Endothelial cell of umbilical vein (primary cell): ENCODE measurements around the gene CFHR3. TPM values are rescaled to one million over a fixed set of nuclear protein-coding genes. Genes with fewer than 3 reads are reported as not detected.
"Not testable (repeated sequence)": the region's sequence is repeated elsewhere in the genome, so short reads cannot be mapped to it uniquely, and the experiment has no call there.

ENCODE experiments used
- BruUV-seq: library from RNA; stranded (reverse); fragments of 400-500 nt; replicated peaks from 2 replicates; lab custom pipeline; 2021; lab: Mats Ljungman, UMichigan
- CTCF ChIA-PET: fragments of 300-600, 350-600 bp; sonication (Branson Sonifier 250); formaldehyde crosslinking; loops from one replicate; lab custom pipeline; 2021; ENCODE audit warnings: antibody characterized with exemption, inconsistent platforms; lab: Charles Lee
- POLR2A ChIA-PET: fragments of 300-600, 350-600 bp; sonication (Branson Sonifier 250); formaldehyde crosslinking; loops from one replicate; lab custom pipeline; 2021; ENCODE audit warnings: antibody characterized with exemption, inconsistent platforms; lab: Charles Lee
- DNase-seq: peaks from one replicate; pipeline ENCODE4 v3.0.0-alpha.2; 2011; ENCODE audit warnings: low read depth, low spot score
- FAIRE-seq: peaks from 2 replicates; lab custom pipeline; 2011; peaks lifted over from hg19 to GRCh38; lab: Jason Lieb, UNC
- H2AFZ ChIP-seq: 2 replicates; pipeline ENCODE4 v1.6.0; 2012; ENCODE audit warnings: low read depth, low read length, control low read depth, inconsistent platforms
- H3K27ac ChIP-seq: 2 replicates; pipeline ENCODE4 v1.5.1; 2011; ENCODE audit warnings: low read depth, mild to moderate bottlenecking, control low read depth, low read length, moderate library complexity; ENCODE audit not compliant: insufficient read depth
- H3K27me3 ChIP-seq, 2 experiments: 2 replicates each; pipeline versions ENCODE4 v1.6.0 to v1.6.1; 2011; ENCODE audit warnings: low read length in 2 of 2, mixed read lengths in 1 of 2; ENCODE audit not compliant: control insufficient read depth in 2 of 2, insufficient read depth in 2 of 2
- H3K36me3 ChIP-seq, 2 experiments: 2 replicates in 1 of 2; 3 replicates in 1 of 2; pipeline ENCODE4 v1.5.1; 2011; ENCODE audit warnings: low read length in 2 of 2, mild to moderate bottlenecking in 1 of 2, moderate library complexity in 1 of 2; ENCODE audit not compliant: control insufficient read depth in 2 of 2, insufficient read depth in 2 of 2; ENCODE audit errors: extremely low read depth in 1 of 2
- H3K4me1 ChIP-seq: 3 replicates; pipeline ENCODE4 v1.5.1; 2011; ENCODE audit warnings: mild to moderate bottlenecking, low read length; ENCODE audit not compliant: control insufficient read depth, insufficient read depth; ENCODE audit errors: extremely low read depth
- H3K4me2 ChIP-seq: 2 replicates; pipeline ENCODE4 v1.6.1; 2011; ENCODE audit warnings: low read length, control low read depth, mixed read lengths; ENCODE audit not compliant: insufficient read depth
- H3K4me3 ChIP-seq, 3 experiments: fragments of 200-600 bp in 1 of 3; sonication (generic), shearing (Covaris generic) in 1 of 3; replicated peaks in 1 of 3; 2 replicates each; pipeline ENCODE4 v1.5.1; 2011 to 2016; ENCODE audit warnings: control low read depth in 3 of 3, low read length in 3 of 3, mild to moderate bottlenecking in 2 of 3, inconsistent platforms in 1 of 3, low read depth in 1 of 3, moderate library complexity in 1 of 3; ENCODE audit not compliant: insufficient read depth in 1 of 3
- H3K79me2 ChIP-seq: 2 replicates; pipeline ENCODE4 v1.6.0; 2012; ENCODE audit warnings: low read length, inconsistent platforms; ENCODE audit not compliant: control insufficient read depth, insufficient read depth
- H3K9ac ChIP-seq: replicated peaks from 2 replicates; pipeline ENCODE3; 2011; ENCODE audit warnings: low read length, control low read depth; ENCODE audit not compliant: insufficient read depth; ENCODE audit errors: extremely low read depth
- H3K9me1 ChIP-seq: replicated peaks from 3 replicates; pipeline ENCODE4 v1.6.0; 2011; ENCODE audit warnings: mild to moderate bottlenecking, low read length; ENCODE audit not compliant: control insufficient read depth, insufficient read depth; ENCODE audit errors: extremely low read depth
- H3K9me3 ChIP-seq: replicated peaks from 2 replicates; pipeline ENCODE4 v1.5.1; 2012; ENCODE audit warnings: low read length, inconsistent platforms; ENCODE audit not compliant: control insufficient read depth, insufficient read depth
- H4K20me1 ChIP-seq: replicated peaks from 2 replicates; pipeline ENCODE3; 2011; ENCODE audit warnings: mild to moderate bottlenecking, low read length; ENCODE audit not compliant: control insufficient read depth, insufficient read depth; ENCODE audit errors: extremely low read depth
- CTCF ChIP-seq, 2 donors: IDR thresholded peaks; 1 replicate in 1 of 2; 2 replicates in 1 of 2; pipeline ENCODE4 v1.5.1; 2011; ENCODE audit warnings: low read length in 2 of 2, mild to moderate bottlenecking in 2 of 2, moderate library complexity in 2 of 2, control low read depth in 1 of 2, inconsistent platforms in 1 of 2, low read depth in 1 of 2; ENCODE audit not compliant: insufficient read depth in 1 of 2; ENCODE audit errors: extremely low read depth in 1 of 2
- EZH2 ChIP-seq: IDR thresholded peaks from 2 replicates; pipeline ENCODE4 v1.6.1; 2012; ENCODE audit warnings: borderline replicate concordance, low read depth, mild to moderate bottlenecking, moderate library complexity, low read length, inconsistent platforms; ENCODE audit not compliant: severe bottlenecking
- FOS ChIP-seq: IDR thresholded peaks from 2 replicates; pipeline ENCODE4 v1.6.1; 2011; ENCODE audit warnings: mild to moderate bottlenecking, low read length, moderate library complexity, borderline replicate concordance; ENCODE audit not compliant: insufficient read depth
- GATA2 ChIP-seq: IDR thresholded peaks from 2 replicates; pipeline ENCODE4 v1.7.0; 2011; ENCODE audit warnings: low read depth, mild to moderate bottlenecking, moderate library complexity, mixed read lengths, low read length; ENCODE audit not compliant: insufficient read length, insufficient read depth
- JUN ChIP-seq: IDR thresholded peaks from 2 replicates; pipeline ENCODE4 v1.6.1; 2011; ENCODE audit warnings: borderline replicate concordance, low read depth; ENCODE audit not compliant: insufficient read length, insufficient read depth
- MAX ChIP-seq: IDR thresholded peaks from 2 replicates; pipeline ENCODE4 v1.6.1; 2011; ENCODE audit not compliant: insufficient read depth, insufficient read length
- MYC ChIP-seq: IDR thresholded peaks from one replicate; pipeline ENCODE4 v1.6.1; 2011; ENCODE audit warnings: mild to moderate bottlenecking, low read depth, low read length
- POLR2A ChIP-seq: IDR thresholded peaks from 2 replicates; pipeline ENCODE4 v1.6.1; 2012; ENCODE audit warnings: low read depth, mild to moderate bottlenecking, control low read depth, low read length
- POLR2AphosphoS5 ChIP-seq: IDR thresholded peaks from 2 replicates; pipeline ENCODE4 v1.6.1; 2012; ENCODE audit warnings: low read depth, mild to moderate bottlenecking, control low read depth, low read length, moderate library complexity; ENCODE audit not compliant: insufficient read depth
- dilution Hi-C: fragments of 300-500 bp; cut with MboI; formaldehyde crosslinking; loops from one replicate; pipeline ENCODE4 v1.15.0; 2019; ENCODE audit warnings: low sequenced_read_pairs; ENCODE audit not compliant: extremely low pct_ligation_motif_present
- intact Hi-C: fragments of 100-400 bp; cut with micrococcal nuclease; formaldehyde crosslinking; loops from one replicate; pipeline ENCODE4 v1.10.0; 2022
- polyA plus RNA-seq, 4 experiments: library from polyadenylated mRNA; depleted of rRNA in 3 of 4; stranded (reverse) in 3 of 4; unstranded in 1 of 4; fragments of >200 nt; gene quantifications; 2 replicates each; pipeline versions ENCODE4 v1.2.1 to v1.2.3, GENCODE V29; 2011 to 2012; ENCODE audit warnings: missing spikeins in 1 of 4
- total RNA-seq: library from RNA; stranded (reverse); gene quantifications from 2 replicates; pipeline ENCODE4 v1.2.3, GENCODE V29; 2021

The CFHR3 gene
- total and polyA plus RNA-seq, 2 donors (not counting 3 experiments of a cell fraction or from before 2014, with no cell fraction given): not detected

GRCh38 chr1:196769823-196770222 is 4.8 kb upstream of the CFHR3 start:
- H3K36me3 ChIP-seq, H4K20me1 ChIP-seq, H3K79me2 ChIP-seq, dilution Hi-C loops, H3K27me3 ChIP-seq, H3K4me3 ChIP-seq, FAIRE-seq, H3K4me1 ChIP-seq, DNase-seq, H2AFZ ChIP-seq, H3K9ac ChIP-seq, H3K27ac ChIP-seq, intact Hi-C loops, H3K4me2 ChIP-seq, POLR2A ChIA-PET, BruUV-seq, H3K9me3 ChIP-seq, H3K9me1 ChIP-seq, CTCF ChIA-PET: not testable (repeated sequence)

GRCh38 chr1:196773713-196774112 is 927 bp upstream of the CFHR3 start:
- dilution Hi-C loops: no loop called here
- intact Hi-C loops: no loop called here

More at GRCh38 chr1:196773713-196774112, 927 bp upstream of the CFHR3 start:
- ChIA-PET CTCF (no interaction called here), POLR2A (no interaction called here)
- DNase-seq (no peak), FAIRE-seq (no peak)
- no peak overlapping the region for H3K27ac ChIP-seq
- no peaks in the 10 kb centered on the region for H3K4me1 ChIP-seq
- no peaks in the 10 kb centered on the region for H3K79me2 ChIP-seq
- H4K20me1 ChIP-seq: no peaks in the 10 kb centered on the region
- TF ChIP-seq EZH2 (no peak), MAX (no peak), FOS (no peak), POLR2AphosphoS5 (no peak), JUN (no peak), MYC (no peak), CTCF (IDR thresholded peaks at IDR 0.05; ENCODE audit: extremely low read depth in 1 of 2, insufficient read depth in 1 of 2, low read depth in 1 of 2, low read length in 2 of 2) (no peak), POLR2A (no peak), GATA2 (no peak)
- no peaks in the 10 kb centered on the region for H3K27me3 ChIP-seq
- no peaks in the 10 kb centered on the region for H3K9me1 ChIP-seq
- no peak overlapping the region for H3K4me2 ChIP-seq
- H2AFZ ChIP-seq: no peak overlapping the region
- no peaks in the 10 kb centered on the region for H3K9me3 ChIP-seq
- no TSS peak for BruUV-seq
- H3K9ac ChIP-seq: no peak overlapping the region
- no peaks in the 10 kb centered on the region for H3K36me3 ChIP-seq
- H3K4me3 ChIP-seq: no peak overlapping the region
